Endometrial microvascular endothelial cells (primary cell): Measurements from ENCODE around the gene ELMO1. TPM values are rescaled to one million over a fixed set of nuclear protein-coding genes. Genes with fewer than 3 reads are reported as not detected.

Experiments
- in situ Hi-C: cut with HindIII; loops from 2 replicates; pipeline ENCODE4 v1.10.0; 2017; ENCODE audit warnings: low sequenced_read_pairs, low pct_unique_long_range_greater_than_20kb; ENCODE audit errors: inconsistent ontology term
- total RNA-seq: library from RNA; depleted of rRNA; stranded (reverse); fragments of >200 nt; gene quantifications from one replicate; pipeline ENCODE4 v1.2.3, GENCODE V29; 2015; ENCODE audit errors: inconsistent ontology term

Gene ELMO1
- total RNA-seq, 1 donor from 2014 or later: 24.7 TPM

DNA sequence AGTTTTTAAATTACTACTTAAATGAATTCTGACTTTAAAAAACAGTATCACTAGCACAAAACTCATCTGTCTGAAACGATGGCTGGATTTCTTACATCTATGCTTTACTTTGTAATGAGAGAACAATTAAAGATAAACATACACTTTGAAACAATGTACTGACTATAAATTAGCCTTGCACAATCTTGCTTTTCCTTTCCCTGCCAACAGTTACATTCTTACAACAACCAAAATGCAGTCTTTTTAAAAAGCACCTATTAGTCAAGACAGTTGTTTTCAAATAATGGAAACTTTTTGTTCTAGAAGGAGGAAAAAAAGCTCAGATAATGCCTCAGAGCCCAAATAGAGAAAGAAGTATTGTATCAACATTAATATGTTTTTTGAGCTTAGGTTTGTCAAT is 153.3 kb downstream of the ELMO1 start:
- in situ Hi-C loops: no loop called here

DNA sequence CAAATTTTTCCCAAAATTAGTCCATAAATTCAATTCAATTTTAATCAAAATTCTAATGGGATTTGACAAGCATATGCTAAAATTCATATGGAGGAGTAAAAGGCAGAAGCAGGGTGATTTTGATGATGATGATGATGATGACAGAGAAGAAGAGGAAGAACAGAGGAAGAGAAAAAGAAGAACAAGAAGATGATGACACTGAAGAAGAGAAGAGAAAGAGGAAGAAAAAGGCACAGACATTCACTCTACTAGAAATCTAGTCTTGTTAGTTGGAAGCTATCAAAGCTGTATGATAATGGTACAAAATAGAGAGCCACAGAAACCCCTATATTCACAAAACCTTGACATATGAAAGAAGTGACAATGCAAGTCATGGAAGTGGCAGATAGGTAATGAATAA is 157.9 kb downstream of the ELMO1 start:
- in situ Hi-C loops: no loop called here

DNA sequence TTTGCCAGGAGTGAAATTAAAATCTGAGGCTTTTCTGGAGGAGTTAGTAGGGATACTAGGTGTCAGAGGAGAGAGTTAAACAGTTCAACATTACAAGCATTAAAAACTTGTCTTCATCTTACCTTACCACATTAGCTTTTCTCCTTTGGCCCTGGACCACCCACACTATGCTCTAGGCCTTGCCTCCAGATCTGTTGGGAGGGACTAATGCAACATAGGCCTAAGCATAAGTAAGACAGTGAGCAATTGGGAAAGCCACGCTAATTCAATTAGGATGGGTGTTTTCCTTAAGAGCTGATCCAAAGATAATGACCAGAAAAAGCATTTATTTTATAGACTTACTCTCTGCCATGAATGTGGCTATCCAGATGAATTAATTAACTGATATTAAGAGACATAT is 158.9 kb downstream of the ELMO1 start:
- in situ Hi-C loops: no loop called here

DNA sequence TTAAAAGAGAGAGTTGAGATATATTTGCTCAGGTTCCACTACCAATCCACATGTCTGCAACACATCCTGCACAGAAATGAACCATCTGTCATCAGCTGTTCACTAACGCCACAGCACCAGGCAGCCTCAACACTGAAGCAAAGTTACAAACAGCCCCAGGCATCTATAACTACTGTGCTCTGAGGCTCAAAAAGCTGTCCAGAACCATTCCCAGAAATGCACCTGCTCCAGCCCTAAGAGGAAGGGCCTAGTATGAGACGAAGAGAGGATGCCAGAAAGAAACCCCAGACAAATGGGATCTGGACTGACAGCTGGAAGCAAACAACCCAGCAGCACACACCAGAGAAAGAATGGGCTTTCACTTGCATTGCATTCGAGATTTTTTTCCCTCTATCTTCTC is 159.3 kb downstream of the ELMO1 start:
- in situ Hi-C loops: no loop called here

DNA sequence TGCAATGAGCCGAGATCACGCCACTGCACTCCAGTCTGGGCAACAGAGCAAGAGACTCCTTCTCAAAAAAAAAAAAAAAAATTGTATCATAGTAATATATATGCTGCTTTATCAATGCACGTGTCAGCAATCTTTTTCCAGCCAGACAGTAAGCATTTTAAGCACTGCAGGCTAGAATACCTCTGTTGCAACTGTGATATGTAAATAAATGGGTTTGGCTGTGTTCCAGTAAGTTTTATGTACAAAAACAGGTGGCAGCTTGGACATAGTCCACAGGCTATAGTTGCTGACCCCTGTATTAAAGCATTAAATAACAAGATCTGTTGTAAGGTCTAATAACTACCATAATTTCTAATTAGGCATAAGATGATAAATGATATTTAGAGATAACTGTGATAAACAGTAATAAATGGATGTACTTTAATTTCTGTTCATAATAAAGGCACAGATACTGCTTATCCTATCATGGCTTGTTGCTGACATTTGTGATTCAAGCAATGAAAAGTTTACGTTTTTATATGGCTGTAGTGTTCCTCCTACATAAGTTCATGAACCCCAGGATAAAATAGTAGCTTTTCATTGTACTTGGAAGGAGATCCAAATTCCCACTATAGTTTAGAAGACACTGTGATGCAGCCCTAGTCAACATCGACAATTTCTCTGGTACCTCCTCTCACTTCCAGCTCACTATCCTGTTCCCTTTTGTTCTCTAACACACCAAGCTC is 161.4 kb downstream of the ELMO1 start:
- in situ Hi-C loops: no loop called here

DNA sequence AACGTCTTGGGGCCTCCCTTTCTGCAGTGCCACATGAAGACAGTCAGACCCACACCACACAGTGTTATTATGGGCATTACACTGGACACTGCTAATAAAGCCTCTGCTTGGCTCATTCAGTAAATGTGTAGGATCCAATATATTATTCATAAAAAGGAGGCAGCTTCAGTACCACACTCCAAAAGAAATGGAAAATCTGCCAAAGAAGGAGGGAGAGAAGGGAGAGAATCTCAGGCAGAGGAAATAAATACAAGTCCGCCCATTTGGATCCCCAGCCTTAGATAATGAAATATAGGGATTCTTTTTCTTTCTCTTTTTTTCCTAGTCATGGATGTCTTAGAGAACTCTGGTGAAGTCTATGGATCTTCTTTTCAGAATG is 162.2 kb downstream of the ELMO1 start:
- in situ Hi-C loops: no loop called here

DNA sequence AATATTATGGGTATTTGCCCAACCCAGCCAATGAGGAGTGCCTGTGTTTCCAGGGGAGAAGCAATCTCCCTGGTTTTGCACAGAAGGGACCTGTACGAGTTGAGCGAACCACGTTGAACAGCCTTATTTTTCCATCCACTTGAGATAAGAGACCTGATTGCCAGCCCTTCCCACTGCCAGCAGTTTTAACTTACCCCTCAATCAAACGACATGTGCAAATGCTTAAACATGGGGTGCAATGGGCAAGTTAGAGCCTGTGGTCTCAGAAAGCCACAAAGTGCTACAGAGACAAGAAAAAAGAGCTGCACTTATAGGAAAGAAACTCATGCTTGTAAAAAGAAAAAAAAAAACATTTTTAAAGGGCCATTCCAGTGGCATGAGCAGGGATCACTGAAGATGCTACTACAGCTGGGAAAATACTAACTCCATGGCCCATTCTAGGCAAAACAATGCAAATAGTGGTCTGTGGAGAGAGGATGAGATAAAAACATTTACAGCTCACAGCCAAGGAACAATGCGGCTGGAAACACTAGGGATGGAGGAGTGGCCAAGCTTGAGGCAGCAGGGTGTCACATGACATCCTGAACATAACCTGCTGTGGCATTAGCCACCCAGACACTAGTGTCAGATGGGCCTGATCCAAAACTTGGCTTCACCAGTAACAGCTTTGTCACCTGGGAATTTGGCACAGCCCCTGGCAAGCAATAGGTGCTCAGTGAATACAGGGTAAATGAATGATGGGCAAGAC is 162.8 kb downstream of the ELMO1 start:
- in situ Hi-C loops: no loop called here

DNA sequence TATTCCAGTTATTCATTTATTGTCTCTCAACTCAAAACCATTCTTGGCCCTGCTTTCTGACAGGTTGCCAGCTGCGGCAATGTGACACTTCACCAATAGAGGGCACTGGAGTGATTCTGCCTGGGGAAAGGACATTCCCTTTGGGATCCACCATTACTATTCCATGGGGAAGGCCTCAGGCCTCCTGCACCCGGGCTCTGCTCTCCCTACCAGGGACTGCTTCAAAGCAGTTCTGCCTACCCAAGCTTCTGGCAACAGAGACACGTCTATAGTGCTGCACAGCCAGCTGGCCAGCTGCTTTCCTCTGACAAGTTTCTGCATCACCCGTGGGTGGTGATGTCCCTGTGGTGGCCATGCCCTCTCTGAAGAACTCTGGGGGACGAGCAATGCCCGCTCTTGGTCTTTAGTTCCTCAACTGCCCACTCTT is 163.8 kb downstream of the ELMO1 start:
- in situ Hi-C loops: no loop called here

DNA sequence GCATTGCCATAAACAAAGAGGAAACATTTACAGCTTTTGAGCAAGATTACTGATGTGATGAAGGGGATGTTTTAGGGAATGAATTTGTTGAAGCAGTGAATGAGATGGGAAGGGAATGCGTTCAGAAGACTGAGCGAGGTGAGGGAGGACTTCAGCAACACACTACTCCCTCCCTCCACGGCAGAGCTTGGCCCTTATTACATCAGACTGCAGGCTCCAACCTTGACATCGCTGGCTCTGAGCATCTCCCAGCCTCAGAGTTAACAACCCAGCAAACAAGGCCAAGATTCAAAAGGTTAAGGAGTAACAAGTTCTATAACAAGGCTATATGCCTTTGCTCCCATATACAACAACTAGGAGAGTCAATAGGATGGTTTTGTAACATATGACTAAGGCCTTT is 164.4 kb downstream of the ELMO1 start:
- in situ Hi-C loops: no loop called here

DNA sequence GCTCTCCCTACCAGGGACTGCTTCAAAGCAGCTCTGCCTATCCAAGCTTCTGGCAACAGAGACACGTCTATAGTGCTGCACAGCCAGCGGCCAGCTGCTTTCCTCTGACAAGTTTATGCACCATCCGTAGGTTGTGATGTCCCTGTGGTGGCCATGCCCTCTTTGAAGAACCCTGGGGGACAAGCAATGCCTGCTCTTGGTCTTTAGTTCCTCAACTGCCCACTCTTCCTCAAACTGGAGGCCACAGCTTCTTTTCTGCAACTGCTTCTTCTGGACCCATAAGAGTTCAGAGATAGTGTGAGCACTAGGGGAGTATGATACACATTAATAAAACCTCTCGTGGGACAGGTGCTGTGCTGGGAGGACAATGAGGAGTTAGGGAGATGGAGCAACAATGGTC is 164.9 kb downstream of the ELMO1 start:
- in situ Hi-C loops: no loop called here

DNA sequence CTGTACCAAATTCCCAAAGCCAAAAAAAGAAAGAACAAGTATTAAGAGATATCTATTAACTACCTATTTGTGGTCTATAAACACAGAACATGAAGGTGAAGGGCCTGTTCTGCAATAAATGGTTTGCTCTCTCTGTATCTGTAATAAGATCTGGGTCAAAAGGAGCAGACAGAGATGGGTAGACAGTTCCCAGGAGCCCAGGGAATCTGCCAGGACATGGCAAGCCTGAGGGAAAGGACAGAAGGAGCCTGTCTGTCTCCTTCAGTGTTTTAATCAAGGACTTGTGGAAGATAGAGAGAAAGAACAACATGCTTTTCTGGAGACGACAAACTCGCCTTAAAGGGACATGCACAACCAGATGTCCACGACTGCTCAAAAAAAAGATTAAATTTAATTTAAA is 165.7 kb downstream of the ELMO1 start:
- in situ Hi-C loops: no loop called here

DNA sequence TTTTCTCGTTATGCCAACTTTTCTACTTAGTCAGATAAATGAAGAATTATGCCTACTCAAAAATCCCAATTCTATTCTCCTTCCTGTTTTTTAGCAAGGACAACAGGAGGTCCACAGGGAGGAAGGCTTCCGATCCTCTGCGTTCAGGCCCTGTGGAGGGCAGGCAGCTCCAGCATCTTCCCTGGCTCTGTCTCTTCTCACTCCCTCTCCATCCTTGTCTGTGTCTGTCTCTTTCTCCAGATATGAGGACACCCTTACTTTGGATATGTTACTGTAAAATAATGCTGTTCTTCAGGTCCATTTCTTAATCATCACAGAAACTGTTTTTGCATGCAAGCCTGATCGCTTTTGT is 166.6 kb downstream of the ELMO1 start:
- in situ Hi-C loops: no loop called here

DNA sequence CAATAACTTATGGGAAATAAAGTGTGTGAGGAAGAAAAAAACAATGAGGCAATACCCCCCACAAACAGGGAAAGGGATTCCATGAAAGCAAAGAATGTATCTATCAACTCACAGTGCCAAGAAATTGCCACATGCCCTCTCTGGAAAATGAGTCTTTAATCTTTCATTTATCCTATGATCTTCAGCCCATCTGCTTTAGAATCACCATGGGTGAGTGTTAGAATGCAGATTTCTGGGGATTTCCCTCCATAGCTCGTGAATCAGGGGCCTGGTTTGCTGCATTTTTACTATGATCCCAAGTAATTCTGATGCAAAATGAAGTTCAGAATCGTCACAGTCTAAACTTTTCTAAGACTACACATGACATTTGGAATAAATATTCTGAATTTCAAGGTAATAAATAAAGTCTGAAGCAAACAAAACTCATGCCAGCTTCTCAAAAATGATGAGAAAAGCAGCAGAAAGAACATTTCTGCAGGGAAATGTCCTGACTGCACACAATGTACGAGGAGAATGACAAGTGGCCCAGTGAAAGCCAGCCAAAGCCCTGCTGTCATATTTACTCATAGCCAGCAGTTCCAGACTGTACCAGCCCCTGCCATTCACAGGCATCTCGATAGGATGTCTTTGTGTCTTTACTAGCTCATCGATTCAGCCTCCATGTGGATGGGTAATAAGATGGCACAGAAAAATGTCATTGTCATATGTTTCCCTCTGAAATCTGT is 167.1 kb downstream of the ELMO1 start:
- in situ Hi-C loops: no loop called here

DNA sequence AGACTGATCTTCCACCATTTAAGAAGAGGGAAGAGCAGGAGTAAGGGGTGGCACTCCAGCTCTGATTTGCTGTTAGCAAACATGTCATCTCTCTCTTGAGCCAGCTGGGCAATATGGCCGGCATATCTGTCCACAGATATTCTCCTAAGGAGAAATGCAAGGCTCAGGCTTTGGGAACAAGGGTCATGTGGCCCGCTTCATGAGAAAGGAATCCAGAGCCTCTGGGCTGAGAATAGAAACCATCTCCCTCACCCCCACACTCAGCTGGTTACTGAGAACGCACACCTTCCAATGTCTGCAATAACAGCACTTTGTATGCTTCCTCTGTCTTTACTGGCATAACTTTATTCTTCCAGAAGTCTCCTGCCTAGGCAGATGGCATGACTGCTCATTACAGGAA is 171.2 kb downstream of the ELMO1 start:
- in situ Hi-C loops: no loop called here

DNA sequence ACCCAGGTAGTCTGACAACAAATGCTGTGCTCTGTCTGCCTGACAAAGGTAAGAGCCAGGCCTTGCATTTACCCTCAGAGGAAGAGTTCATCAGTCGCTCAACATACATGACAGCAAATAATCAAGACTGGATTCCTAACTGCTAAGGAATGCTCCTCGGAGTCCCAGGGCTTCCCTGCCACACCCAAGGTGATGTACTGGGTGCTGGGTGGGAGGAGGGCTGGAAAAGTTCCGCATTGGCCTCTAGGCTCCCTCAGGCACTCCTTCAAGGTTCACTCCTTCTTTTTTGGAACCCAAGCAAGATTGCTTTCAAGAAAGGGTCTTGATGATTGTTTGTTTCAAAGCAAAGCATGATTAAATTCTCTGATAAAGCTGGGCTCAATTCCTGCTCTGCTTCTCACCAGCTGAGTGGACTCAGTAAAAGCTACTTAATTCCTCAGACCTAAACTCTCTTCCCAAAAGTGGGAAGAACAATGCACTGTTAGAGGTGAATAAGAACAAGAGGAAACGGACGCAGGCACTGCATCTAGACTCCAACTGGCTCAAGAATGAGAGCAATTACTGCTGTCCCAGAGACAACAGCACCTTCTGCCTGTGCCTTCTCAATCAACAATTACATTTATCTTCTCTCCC is 173.5 kb downstream of the ELMO1 start:
- in situ Hi-C loops: no loop called here

DNA sequence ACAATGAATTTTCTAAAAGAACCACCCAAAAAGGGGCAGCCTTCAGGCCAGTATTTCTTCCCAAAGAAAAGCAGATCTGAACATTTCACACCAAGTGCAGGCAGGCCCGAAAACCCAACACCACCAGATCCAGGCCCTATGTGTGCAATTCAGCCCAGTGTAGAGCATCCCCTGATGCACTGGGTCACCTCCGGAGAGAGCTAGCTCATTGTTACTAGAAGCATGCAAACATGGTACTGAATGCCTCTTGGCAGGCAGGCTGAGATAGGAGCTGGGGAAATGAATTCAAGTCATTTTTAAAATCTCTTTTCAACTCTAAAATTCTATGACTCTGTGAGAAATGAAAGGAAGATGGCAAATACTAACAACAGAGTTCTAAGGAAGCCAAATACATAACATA is 174.8 kb downstream of the ELMO1 start:
- in situ Hi-C loops: no loop called here

DNA sequence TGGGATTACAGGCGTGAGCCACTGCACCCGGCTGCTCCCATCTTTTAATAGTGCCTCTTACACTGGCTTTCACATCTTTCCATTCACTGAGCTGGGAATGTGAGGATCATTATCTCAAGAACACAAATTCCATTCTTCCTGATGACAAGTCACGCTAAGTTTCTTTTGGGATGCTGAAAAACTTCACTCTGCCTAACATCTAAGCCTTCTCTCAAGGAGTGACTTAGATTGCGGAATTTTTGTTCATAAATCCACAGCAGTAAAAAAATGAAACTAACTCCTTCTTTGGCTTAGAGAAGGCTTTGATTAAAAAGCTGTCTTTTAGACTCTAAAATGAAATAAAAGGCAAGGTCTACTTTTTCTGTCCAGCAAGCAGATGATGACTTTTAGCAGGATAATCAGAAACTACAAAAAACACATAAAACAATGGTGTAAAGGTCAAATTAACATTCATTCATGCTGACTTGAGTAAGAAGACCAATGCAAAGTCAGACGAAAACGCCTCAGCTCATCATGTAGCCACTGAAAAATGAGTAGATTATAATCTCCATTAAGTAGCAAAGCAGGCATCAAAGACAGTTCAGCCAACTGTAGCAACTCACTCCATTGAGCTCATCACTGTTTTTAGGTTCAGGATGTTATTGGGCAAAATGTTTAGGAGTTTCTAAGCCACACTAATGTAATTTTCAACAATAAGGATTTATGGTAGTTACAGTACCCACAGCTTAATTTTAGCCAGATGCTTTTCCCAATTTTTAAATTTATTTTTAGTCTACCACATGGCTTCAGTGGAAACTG is 178.8 kb downstream of the ELMO1 start:
- in situ Hi-C loops: no loop called here

DNA sequence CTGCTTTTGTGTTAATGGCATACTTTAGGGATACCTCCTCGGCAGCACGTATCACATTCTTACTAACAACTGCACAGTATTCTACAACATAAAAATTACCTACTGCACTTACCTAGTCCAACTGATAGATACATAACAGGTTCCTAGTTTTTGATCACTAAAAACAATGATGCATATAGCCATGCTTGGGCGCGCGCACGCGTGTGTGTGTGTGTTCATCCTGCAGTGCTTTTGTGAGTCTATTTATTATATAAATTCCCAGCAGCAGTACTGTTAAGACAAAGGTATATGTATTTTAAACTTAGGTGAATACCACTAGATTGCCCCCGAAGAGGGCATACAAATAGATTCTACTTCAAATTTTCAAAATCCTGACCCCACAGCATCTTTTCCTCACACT is 181.4 kb downstream of the ELMO1 start:
- in situ Hi-C loops: no loop called here

DNA sequence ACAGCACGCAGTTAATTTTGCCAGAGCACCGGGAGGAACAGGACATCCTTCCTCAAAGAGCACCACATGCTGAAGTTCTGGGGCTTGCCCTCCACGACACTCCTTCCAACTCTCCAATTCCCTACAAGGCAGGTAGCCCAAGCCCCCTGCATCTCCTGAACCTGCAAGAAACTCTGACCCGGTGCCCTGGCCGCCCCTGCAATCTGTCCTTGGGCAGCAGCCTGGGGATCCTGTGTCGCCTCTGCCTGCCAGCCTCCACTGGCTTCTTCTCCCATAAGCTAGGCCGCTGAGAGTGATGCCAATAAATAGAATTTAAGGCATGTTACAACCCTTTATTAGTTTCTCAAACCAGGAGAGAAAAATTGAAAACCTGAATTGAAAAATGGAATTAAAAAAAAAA is 182.8 kb downstream of the ELMO1 start:
- in situ Hi-C loops: no loop called here
